HPDE6-E6E7 (cell line): ENCODE data around the gene EIF4E1B.

Experiments used
- DNase-seq: peaks from one replicate; pipeline ENCODE4 v3.0.0; 2011; ENCODE audit warnings: missing footprints; ENCODE audit errors: extremely low spot score

Gene EIF4E1B

DNA sequence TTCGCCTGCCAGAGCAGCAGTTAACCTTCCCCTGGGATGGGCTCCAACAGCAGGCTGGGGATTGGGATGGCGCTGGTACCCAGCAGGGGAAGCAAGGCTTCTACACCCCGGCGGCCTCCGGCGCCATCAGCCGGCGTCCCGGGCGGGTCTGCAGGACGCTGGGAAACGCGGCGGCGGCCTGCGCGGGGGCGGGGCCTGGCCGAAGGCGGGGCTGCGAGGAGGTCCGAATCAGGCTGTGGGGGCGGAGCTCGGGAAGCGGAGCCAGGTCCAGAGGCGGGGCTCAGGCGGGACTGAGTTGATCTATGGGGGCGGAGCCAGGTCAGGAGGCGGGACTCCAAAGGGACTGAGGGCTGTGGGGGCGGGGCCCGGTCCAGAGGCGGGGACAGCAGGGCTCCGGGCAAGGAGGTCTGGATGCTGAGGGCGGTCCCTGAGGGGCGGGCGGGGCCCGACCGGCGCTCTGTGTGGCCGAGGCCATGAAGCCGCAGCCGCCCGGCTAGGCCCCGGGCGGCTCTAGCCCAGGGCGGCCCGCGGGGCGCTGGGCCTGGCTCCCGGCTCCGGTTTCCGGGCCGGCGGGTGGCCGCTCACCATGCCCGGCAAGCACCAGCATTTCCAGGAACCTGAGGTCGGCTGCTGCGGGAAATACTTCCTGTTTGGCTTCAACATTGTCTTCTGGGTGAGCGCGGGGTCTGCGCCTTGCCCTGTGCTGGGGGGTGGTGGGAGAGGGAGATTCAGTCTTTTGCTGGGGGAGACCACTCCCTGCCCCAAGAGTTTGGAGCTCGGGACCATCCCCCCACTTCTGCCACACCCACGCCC is 16.8 kb downstream of the EIF4E1B start, which contains the start of gene TSPAN17:
TSS of gene TSPAN17 (plus strand) at position 455 of the 813 bp plus-strand sequence. CDS start at position 587, 132 bp downstream.
- peak; percentile 95 for DNase-seq

- DNase-seq, result no peak
These were observed 17.5 kb downstream of the EIF4E1B start for GRCh38 chr5:176647843-176648473.

- DNase-seq, result no peak
These were observed 18.2 kb downstream of the EIF4E1B start for GRCh38 chr5:176648474-176649194.

DNA sequence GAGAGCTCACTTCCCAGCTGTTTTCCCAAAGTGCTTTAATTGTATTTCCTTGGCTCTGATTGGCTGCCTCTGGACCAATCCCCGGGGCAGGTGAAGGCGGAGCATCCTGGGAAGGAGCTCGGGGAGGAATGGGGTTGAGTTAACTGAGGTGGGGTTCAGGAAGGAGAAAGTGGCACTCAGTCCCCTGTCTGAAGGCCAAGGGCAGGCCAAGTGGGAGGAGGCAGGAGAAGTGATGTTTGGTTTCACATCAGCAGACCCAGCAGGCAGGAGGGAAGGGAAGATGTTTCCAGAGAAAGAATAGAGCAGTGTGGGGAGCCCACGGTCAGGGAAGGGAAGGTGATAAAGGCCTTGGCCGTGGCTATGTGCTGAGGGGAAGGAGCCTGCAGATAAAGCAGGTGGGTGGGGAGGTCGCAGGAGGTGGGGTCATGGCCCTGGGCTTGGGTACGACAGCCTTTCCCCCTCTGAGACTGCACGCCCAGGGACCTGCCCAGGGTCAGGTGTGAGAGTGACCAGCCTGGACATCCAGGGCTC is 19.9 kb downstream of the EIF4E1B start:
- DNase-seq, result no peak

- no peak for DNase-seq
These were observed 21.1 kb downstream of the EIF4E1B start for GRCh38 chr5:176651472-176651980.

- DNase-seq, result no peak
These were observed 21.7 kb downstream of the EIF4E1B start for GRCh38 chr5:176652136-176652535.

GRCh38 chr5:176653401-176654385 is 23.2 kb downstream of the EIF4E1B start:
- DNase-seq, result no peak

- no peak for DNase-seq
These were observed 24.4 kb downstream of the EIF4E1B start for GRCh38 chr5:176654856-176655255.

DNA sequence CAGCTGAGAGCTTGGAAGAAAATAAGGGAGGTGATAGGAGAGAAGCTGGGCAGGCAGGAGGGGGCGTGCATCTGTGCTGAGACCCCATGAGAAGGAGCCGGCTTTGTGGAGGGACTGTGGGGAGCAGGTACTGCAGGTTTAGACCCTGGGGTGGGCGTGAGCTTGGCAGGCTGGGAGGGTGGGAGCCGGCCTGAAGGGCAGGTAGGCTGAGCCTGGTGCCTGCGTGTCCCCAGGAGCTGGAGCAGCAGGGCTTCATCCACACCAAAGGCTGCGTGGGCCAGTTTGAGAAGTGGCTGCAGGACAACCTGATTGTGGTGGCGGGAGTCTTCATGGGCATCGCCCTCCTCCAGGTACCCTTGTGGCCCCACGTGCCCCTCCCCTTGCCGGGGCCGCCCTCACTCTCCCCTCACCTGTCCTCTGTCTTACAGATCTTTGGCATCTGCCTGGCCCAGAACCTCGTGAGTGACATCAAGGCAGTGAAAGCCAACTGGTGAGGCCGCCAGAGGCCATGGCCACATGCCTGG is 26.1 kb downstream of the EIF4E1B start:
- no peak for DNase-seq

GRCh38 chr5:176658007-176658599 is 27.6 kb downstream of the EIF4E1B start:
- peak; percentile 70 for DNase-seq

DNA sequence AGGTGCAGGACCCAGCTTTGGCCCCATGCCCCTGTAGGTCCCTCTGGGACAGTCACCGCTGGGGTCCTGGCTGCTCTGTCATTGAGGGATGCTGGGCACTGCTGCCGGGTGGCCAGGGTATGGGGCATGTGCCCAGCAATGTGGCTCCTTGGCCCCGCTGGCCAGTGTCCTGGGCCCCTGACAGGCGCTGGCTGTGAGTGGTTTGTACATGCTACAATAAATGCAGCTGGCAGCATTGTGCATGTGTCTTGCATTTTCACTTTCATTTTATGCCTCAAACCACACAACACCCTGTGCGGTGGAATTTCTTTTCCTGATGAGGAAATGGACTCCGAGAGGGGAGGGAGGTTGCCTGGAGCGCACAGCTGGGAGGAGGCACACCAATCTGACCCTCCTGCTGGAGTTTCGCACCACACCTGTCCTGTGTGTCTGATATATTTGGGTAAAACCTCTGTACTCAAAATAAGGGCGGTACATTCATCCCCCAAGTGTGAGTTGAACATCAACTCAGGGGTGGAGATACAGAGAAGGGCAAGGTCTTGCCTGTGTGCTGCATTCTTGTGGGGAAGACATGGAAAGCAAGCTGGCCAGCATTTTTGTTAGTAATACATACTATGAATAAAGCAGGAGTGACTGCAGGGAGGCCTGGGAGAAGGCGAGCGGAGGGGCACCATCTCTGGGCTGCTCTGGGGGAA is 28.5 kb downstream of the EIF4E1B start:
- DNase-seq, result no peak

DNA sequence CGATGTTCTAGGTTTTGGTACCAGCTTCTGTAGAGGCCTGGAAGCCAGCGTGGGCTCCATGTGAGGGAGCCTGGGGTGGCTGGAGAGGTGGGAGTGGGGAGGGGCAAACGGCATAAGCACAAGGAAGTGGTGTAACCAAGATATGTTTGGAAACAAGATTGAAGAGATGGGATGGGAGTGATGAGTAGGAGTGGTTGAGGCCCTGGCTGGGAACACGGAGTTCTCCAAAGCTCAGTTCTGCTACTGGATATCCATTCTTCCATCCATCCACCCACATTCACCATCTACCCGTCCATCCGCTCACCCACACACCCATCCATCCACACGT is 29.0 kb downstream of the EIF4E1B start:
- no peak for DNase-seq

GRCh38 chr5:176659860-176660461 is 29.5 kb downstream of the EIF4E1B start:
- no peak for DNase-seq

DNA sequence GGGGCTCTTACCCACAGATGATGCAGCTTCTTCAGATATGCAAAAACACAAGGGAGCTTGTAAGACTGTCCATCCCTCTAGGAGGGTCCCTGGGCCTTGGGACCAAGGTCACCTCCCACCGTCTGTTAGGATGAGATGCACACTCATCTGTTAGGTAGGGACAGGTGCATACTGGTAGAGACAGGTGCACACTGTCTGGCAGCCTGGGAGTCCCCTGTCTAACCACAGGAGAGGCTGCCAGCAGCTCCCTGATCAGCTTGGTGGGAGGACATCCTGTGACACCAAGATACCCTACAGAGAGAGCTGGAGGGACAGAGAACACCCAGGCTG is 30.0 kb downstream of the EIF4E1B start:
- no peak for DNase-seq

GRCh38 chr5:176660860-176661641 is 30.6 kb downstream of the EIF4E1B start:
- DNase-seq, result peak; percentile 86

GRCh38 chr5:176661676-176662075 is 31.2 kb downstream of the EIF4E1B start:
- no peak for DNase-seq

- no peak for DNase-seq
These were observed 32.2 kb downstream of the EIF4E1B start for GRCh38 chr5:176662371-176663333.
